ENCODE data around the gene EXOC4.

Gene EXOC4

GRCh38 chr7:133344275-133344674, 91.4 kb downstream of the EXOC4 start:
- H3K4me1 ChIP-seq (ENCODE audit: control insufficient read depth, low read length): no peaks in the 10 kb centered on the region
- no peaks in the 10 kb centered on the region for H3K9me2 ChIP-seq (replicated peaks; ENCODE audit: control insufficient read depth, low read length)
- no peaks in the 10 kb centered on the region for H4K20me1 ChIP-seq (ENCODE audit: control insufficient read depth, insufficient read depth, low read depth, low read length)
- TF ChIP-seq EZH2phosphoT487 (IDR thresholded peaks at IDR 0.05; ENCODE audit: borderline replicate concordance, low read length) (no peak), CTCF (IDR thresholded peaks at IDR 0.05; ENCODE audit: low read depth, low read length, poor library complexity, severe bottlenecking) (peak; percentile 65)
- peaks cover 9% of the 10 kb centered on the region for H3K9me3 ChIP-seq (ENCODE audit: control insufficient read depth, insufficient read depth, low read length)
- no peaks in the 10 kb centered on the region for H3K79me2 ChIP-seq (ENCODE audit: control insufficient read depth, low read length)
- H3K27me3 ChIP-seq (ENCODE audit: control insufficient read depth, low read length): no peaks in the 10 kb centered on the region
- H3K4me3 ChIP-seq (ENCODE audit: low read length): no peak overlapping the region
- H3K27ac ChIP-seq (ENCODE audit: low read depth, low read length): no peak overlapping the region
- no peaks in the 10 kb centered on the region for H3F3A ChIP-seq (ENCODE audit: control insufficient read depth, insufficient read depth)
- H3K36me3 ChIP-seq (ENCODE audit: control insufficient read depth, low read length): no peaks in the 10 kb centered on the region; the same call in 1 of the 2 replicates
- H3K4me2 ChIP-seq (ENCODE audit: low read length): no peak overlapping the region

- no peaks in the 10 kb centered on the region for H3K9me2 ChIP-seq (replicated peaks; ENCODE audit: control insufficient read depth, low read length)
- no peak overlapping the region for H3K27ac ChIP-seq (ENCODE audit: low read depth, low read length)
- no peak overlapping the region for H3K4me3 ChIP-seq (ENCODE audit: low read length)
- H3K79me2 ChIP-seq (ENCODE audit: control insufficient read depth, low read length): no peaks in the 10 kb centered on the region
- no peak for TF ChIP-seq EZH2phosphoT487 (IDR thresholded peaks at IDR 0.05; ENCODE audit: borderline replicate concordance, low read length)
- no peak for TF ChIP-seq CTCF (IDR thresholded peaks at IDR 0.05; ENCODE audit: low read depth, low read length, poor library complexity, severe bottlenecking)
- H3K4me2 ChIP-seq (ENCODE audit: low read length): no peak overlapping the region
- no peaks in the 10 kb centered on the region for H3K27me3 ChIP-seq (ENCODE audit: control insufficient read depth, low read length)
- no peaks in the 10 kb centered on the region for H3K36me3 ChIP-seq (ENCODE audit: control insufficient read depth, low read length)
- H3K9me3 ChIP-seq (ENCODE audit: control insufficient read depth, insufficient read depth, low read length): no peaks in the 10 kb centered on the region
- H3K4me1 ChIP-seq (ENCODE audit: control insufficient read depth, low read length): no peaks in the 10 kb centered on the region
- no peaks in the 10 kb centered on the region for H4K20me1 ChIP-seq (ENCODE audit: control insufficient read depth, insufficient read depth, low read depth, low read length)
- H3F3A ChIP-seq (ENCODE audit: control insufficient read depth, insufficient read depth): no peaks in the 10 kb centered on the region
These were observed 93.0 kb downstream of the EXOC4 start for GRCh38 chr7:133345690-133346421.

- H3K4me2 ChIP-seq (ENCODE audit: low read length): no peak overlapping the region
- peaks cover 8% of the 10 kb centered on the region for H3K9me3 ChIP-seq (ENCODE audit: control insufficient read depth, insufficient read depth, low read length)
- no peaks in the 10 kb centered on the region for H3K9me2 ChIP-seq (replicated peaks; ENCODE audit: control insufficient read depth, low read length)
- H3F3A ChIP-seq (ENCODE audit: control insufficient read depth, insufficient read depth): no peaks in the 10 kb centered on the region
- H3K36me3 ChIP-seq (ENCODE audit: control insufficient read depth, low read length): no peaks in the 10 kb centered on the region
- 0 out of 2 replicates have a peak, but pooled peaks cover 3% of the 10 kb centered on the region for H3K79me2 ChIP-seq (ENCODE audit: control insufficient read depth, low read length)
- no peak overlapping the region for H3K27ac ChIP-seq (ENCODE audit: low read depth, low read length)
- no peak for TF ChIP-seq EZH2phosphoT487 (IDR thresholded peaks at IDR 0.05; ENCODE audit: borderline replicate concordance, low read length)
- no peak for TF ChIP-seq CTCF (IDR thresholded peaks at IDR 0.05; ENCODE audit: low read depth, low read length, poor library complexity, severe bottlenecking)
- H4K20me1 ChIP-seq (ENCODE audit: control insufficient read depth, insufficient read depth, low read depth, low read length): no peaks in the 10 kb centered on the region
- no peaks in the 10 kb centered on the region for H3K27me3 ChIP-seq (ENCODE audit: control insufficient read depth, low read length)
- no peak overlapping the region for H3K4me3 ChIP-seq (ENCODE audit: low read length)
- no peaks in the 10 kb centered on the region for H3K4me1 ChIP-seq (ENCODE audit: control insufficient read depth, low read length)
These were observed 95.4 kb downstream of the EXOC4 start for GRCh38 chr7:133348250-133348649.

All from DOHH2 (cell line).